ENCODE measurements around the gene THSD4. TPM values are rescaled to one million over a fixed set of nuclear protein-coding genes. Genes with fewer than 3 reads are reported as not detected.

THSD4 gene
- total and polyA plus RNA-seq, 9 of the 15 experiments (the other 6 are each of a cell fraction or from before 2014, with no cell fraction given): 0.04 TPM; not detected in 5

- WGBS (ENCODE audit: insufficient coverage, low coverage, missing lambda C conversion rate): 30% methylated on average over 14 of the region's 14 CpGs
- Histone ChIP-seq H3K9me1 (ENCODE audit: control insufficient read depth, insufficient read depth, low read length) (no peaks in the 10 kb centered on the region), H3K4me1 (replicated peaks in 1 of 2; ENCODE audit: control insufficient read depth in 2 of 2, insufficient read depth in 2 of 2, low read length in 2 of 2) (no peaks in the 10 kb centered on the region), H3K79me2 (ENCODE audit: control insufficient read depth, insufficient read depth, low read length) (no peaks in the 10 kb centered on the region), H2AFZ (ENCODE audit: low read depth, low read length) (no peak overlapping the region), H4K20me1 (replicated peaks; ENCODE audit: control insufficient read depth, insufficient read depth, low read length) (no peaks in the 10 kb centered on the region), H3K27ac (ENCODE audit: extremely low read depth, low read depth, low read length) (no peak overlapping the region), H3K4me3 (no peak overlapping the region), H3K4me2 (ENCODE audit: insufficient read depth, low read length) (no peak overlapping the region), H3K27me3 (ENCODE audit: control insufficient read depth in 2 of 2, insufficient read depth in 2 of 2, low read length in 2 of 2) (peaks cover 8 to 43% of the 10 kb centered on the region in 2 experiments; a peak in 4 of 5 replicates), H3K9me3 (replicated peaks; ENCODE audit: control insufficient read depth, insufficient read depth, low read depth, low read length) (no peaks in the 10 kb centered on the region), H3K9ac (ENCODE audit: insufficient read depth in 1 of 2, low read depth in 2 of 2, low read length in 2 of 2) (no peak overlapping the region), H3K36me3 (ENCODE audit: control insufficient read depth, insufficient read depth, low read length) (no peaks in the 10 kb centered on the region)
- POLR2A ChIA-PET: interaction anchor here (0.6 to 0.7 kb wide), 2 partner anchors 712 to 1342 kb away, joined by 3 read pairs; no protein-coding TSS in a partner anchor
- ATAC-seq: no peak
- FAIRE-seq: no peak
- TF ChIP-seq KDM1A (IDR thresholded peaks at IDR 0.05) (no peak), GABPB2 (CRISPR knock-in tag; conservative IDR thresholded peaks at IDR 0.05) (no peak), HDGF (IDR thresholded peaks at IDR 0.05) (no peak), MCM5 (IDR thresholded peaks at IDR 0.05; ENCODE audit: low read depth) (no peak), KLF10 (CRISPR knock-in tag; IDR thresholded peaks at IDR 0.05) (no peak), POLR3A (IDR thresholded peaks at IDR 0.05; ENCODE audit: borderline replicate concordance, extremely low read depth, insufficient read depth, insufficient read length) (no peak), IRF2 (CRISPR knock-in tag; IDR thresholded peaks at IDR 0.05) (no peak), MEF2D (tag; conservative IDR thresholded peaks at IDR 0.05; ENCODE audit: low read depth) (no peak), MCM3 (IDR thresholded peaks at IDR 0.05) (no peak), E2F4 (CRISPR knock-in tag; IDR thresholded peaks at IDR 0.05; ENCODE audit: low read depth) (no peak), ZNF79 (CRISPR knock-in tag; IDR thresholded peaks at IDR 0.05; ENCODE audit: low read depth) (no peak)
- TF ChIP-seq, protein P1, sequence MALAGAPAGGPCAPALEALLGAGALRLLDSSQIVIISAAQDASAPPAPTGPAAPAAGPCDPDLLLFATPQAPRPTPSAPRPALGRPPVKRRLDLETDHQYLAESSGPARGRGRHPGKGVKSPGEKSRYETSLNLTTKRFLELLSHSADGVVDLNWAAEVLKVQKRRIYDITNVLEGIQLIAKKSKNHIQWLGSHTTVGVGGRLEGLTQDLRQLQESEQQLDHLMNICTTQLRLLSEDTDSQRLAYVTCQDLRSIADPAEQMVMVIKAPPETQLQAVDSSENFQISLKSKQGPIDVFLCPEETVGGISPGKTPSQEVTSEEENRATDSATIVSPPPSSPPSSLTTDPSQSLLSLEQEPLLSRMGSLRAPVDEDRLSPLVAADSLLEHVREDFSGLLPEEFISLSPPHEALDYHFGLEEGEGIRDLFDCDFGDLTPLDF (CRISPR knock-in tag; IDR thresholded peaks at IDR 0.05): no peak
- no TSS peak for BruUV-seq (replicated peaks)
- in situ Hi-C loops (cut with MboI): loop anchor here (5.0 to 25.0 kb wide), 2 partner anchors 53 to 787 kb away; no protein-coding TSS in a partner anchor
- DNase-seq (ENCODE audit: extremely low read depth in 1 of 4, low spot score in 3 of 4): no peak
- CTCF ChIA-PET (ENCODE audit: low intra/inter-chr PET ratio): no interaction called here
- intact Hi-C loops (cut with micrococcal nuclease): no loop called here
Measured at GRCh38 chr15:71749500-71749899, 634.2 kb downstream of the THSD4 start.
